Measurements from ENCODE around the gene WWC2. TPM values are rescaled to one million over a fixed set of nuclear protein-coding genes. Genes with fewer than 3 reads are reported as not detected.
"Not testable (repeated sequence)": the region's sequence is repeated elsewhere in the genome, so short reads cannot be mapped to it uniquely, and the experiment has no call there.

The WWC2 gene
- total RNA-seq, 1 donor from 2014 or later: 0.32 TPM

- intact Hi-C loops (cut with micrococcal nuclease): no loop called here
Observed at GRCh38 chr4:183139972-183140570, 41.0 kb downstream of the WWC2 start.

- intact Hi-C loops (cut with micrococcal nuclease): no loop called here
Observed at GRCh38 chr4:183140911-183141320, 41.9 kb downstream of the WWC2 start.

DNA sequence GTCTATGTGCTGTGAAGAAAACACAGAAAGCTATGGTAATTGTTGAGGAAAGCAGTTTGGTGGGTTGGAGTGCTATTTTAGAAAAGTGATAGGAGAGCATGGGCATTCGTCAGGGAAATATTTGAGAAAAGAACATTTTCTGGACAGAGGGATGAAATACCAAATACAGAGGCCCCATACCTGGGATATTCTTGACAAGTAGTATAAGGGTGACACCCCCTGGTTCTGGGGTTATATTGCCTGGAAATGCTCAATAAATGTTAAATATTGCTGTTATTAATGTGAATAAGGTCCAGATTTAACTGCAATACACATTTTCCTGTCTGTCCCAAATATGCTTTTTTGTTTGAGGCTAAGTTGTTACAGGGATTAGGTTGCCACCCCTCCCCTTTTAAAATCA lies 42.9 kb downstream of the WWC2 start:
- intact Hi-C loops (cut with micrococcal nuclease): no loop called here

DNA sequence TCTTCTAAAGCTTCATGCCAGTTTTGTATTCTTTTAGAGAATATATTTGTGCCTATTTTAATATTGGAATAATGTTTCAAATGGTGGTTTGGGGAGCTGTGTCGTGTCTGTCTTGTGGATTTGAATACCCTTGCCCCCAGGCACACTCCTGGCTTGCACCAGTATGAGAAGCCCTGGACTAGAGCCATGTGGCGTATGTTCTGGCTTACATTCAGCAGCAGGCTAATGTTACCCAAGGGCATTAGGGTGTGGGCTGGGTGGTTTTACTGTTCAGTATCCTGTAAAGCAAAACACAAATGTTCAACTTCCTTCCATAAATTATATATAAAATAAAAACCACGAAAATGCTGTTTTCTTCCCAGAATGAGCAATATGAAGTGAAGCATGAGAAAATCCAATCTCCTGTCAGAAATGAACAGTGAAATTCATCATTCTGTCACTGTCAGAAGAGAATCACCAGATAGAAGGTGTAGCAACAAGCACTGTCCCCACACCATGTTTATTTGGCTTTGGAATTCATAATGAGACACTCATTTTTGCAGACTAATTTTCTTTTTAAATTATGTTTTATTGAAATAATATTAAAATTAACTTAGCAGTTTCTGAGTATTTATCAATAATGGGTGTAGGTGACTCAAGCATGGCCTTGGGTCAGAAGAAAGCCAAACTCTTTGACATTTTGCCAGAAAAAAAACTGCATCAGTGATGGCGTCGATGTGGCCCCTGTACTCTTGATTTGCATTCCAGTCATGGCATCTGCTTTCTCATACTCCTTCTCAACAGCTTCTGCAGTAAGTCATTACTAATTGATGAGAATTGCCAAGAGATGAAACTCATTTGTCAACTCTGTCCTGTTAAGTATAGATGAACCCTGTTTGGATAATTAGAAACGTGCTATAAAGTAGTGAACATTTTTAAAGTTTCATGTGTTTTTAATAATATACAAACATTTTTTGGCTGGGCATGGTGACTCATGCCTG lies 43.8 kb downstream of the WWC2 start:
- intact Hi-C loops (cut with micrococcal nuclease): no loop called here

- intact Hi-C loops (cut with micrococcal nuclease): no loop called here
Observed at GRCh38 chr4:183144787-183145186, 45.7 kb downstream of the WWC2 start.

GRCh38 chr4:183145773-183146172 lies 46.7 kb downstream of the WWC2 start:
- intact Hi-C loops (cut with micrococcal nuclease): no loop called here

DNA sequence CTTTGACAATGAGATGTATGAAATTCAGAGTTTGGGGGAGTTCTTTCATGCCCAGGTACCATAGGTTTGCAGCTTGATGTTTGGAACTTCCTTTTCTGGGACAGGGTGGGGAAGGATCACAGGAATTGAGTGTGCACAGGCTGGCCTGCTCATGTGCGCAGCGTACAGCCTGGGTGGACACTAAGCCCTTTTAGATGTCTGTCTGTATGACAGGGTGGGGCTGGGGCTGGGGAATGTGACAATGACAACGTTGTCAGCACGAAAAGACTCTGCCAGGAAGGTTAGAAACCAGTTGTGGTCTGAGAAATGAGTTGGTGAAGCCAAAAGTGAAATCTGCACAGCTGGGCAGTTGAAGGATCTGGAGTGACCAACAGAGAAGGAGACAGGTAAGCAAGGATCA lies 47.4 kb downstream of the WWC2 start:
- intact Hi-C loops (cut with micrococcal nuclease): no loop called here

DNA sequence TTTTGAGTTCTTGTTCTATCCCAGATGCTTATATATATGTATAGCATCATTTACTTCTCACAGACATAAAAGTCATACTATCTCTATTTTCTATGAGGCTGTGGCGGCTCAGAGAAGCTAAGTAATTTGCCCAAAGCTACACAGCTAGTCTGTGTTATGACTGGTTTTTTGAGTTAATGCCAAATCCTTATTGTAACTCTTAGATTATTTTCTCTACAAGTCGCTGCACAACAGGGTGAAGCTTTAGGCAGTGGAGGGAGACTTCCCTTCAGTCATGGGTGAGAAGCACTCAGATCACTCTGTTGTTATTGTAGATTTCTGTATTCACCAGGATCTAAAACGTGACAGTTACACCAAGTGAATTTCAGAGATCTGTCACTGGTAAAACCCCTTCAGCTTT lies 48.1 kb downstream of the WWC2 start:
- intact Hi-C loops (cut with micrococcal nuclease): no loop called here

GRCh38 chr4:183147983-183148382 lies 48.9 kb downstream of the WWC2 start:
- intact Hi-C loops (cut with micrococcal nuclease): no loop called here

DNA sequence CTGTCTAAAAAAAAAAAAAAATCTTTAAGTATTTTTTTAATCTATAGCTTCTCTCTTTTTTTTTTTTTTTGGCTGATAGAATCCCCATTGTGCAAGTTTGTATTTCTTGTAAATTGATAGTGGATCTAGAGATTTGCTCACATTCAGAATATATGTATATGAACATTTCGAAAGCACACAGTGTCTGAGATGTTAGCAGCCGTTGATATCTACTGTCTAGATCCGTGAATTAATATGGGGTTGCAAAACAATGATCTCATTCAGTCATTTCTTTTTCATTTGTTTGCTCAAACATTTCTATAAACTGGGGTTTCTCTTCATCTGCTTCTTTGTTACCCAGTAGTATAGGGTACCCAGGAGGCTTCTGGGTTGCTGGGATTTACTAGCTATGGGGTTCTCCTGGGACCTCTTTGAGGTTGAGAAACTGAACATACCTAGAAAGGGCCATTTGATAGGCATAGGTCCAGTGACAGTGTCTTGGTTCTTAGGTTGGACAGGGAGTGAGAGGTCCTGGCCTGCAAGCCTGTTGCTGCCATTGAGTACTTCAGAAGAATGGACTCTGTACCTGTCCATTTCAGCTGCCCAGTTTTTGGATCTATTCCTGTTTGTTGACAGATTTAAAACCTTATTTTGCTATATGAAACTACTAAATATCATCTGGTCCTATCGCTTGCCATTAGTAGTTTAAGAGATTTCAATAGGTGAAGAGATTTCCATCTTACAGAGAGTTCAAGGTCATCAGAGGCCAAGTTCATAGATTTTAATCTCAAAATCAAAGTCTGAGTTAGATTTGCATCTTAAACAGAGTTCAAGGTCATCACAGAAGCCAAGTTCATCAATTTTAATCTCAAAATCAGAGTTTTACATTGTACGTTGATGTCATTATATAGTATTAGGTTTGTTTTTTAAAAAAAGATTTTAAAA lies 50.8 kb downstream of the WWC2 start:
- intact Hi-C loops (cut with micrococcal nuclease): no loop called here

DNA sequence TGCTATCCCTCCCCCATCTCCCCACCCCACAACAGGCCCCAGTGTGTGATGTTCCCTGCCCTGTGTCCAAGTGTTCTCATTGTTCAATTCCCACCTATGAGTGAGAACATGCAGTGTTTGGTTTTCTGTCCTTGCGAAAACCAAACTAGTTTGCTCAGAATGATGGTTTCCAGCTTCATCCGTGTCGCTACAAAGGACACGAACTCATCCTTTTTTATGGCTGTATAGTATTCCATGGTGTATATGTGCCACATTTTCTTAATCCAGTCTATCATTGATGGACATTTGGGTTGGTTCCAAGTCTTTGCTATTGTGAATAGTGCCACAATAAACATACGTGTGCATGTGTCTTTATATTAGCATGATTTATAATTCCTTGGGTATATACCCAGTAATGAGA lies 51.6 kb downstream of the WWC2 start:
- intact Hi-C loops (cut with micrococcal nuclease): not testable (repeated sequence)

GRCh38 chr4:183152232-183152631 lies 53.2 kb downstream of the WWC2 start:
- intact Hi-C loops (cut with micrococcal nuclease): not testable (repeated sequence)

GRCh38 chr4:183153190-183153916 lies 54.3 kb downstream of the WWC2 start:
- intact Hi-C loops (cut with micrococcal nuclease): no loop called here

GRCh38 chr4:183154701-183155391 lies 55.8 kb downstream of the WWC2 start:
- intact Hi-C loops (cut with micrococcal nuclease): no loop called here

DNA sequence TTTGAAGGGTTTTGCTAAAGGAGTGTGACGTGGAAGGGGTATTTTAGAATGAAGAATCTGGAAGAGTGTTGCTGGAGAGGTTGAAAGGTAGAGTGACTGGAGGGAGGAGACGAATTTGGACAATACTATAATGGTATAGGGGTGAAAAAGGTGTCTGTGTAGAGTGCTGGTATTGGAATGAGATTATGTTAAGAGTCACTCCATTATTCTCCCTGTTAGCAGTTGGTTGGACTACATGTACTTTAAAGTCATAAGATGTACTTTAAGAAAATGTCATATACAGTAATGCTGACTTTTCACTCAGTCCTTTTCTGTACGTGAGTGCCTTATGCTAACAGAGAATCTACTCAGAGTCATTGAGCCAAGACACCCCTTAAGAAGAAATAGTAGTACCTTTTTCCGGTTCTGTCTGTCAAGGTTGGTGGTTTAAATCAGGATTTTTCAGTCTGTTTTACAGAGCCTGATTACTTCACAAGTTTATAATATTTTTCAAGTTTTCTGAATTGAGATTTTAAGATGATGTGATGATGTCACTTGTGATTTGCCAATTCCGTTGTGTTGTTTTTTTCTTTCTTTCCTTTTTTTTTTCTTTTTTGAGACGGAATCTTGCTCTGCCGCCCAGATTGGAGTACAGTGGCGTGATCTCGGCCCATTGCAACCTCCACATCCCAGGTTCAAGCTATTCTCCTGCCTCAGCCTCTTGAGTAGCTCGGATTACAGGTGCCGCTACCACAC lies 56.6 kb downstream of the WWC2 start:
- intact Hi-C loops (cut with micrococcal nuclease): no loop called here

- intact Hi-C loops (cut with micrococcal nuclease): no loop called here
Observed at GRCh38 chr4:183157215-183157614, 58.2 kb downstream of the WWC2 start.

DNA sequence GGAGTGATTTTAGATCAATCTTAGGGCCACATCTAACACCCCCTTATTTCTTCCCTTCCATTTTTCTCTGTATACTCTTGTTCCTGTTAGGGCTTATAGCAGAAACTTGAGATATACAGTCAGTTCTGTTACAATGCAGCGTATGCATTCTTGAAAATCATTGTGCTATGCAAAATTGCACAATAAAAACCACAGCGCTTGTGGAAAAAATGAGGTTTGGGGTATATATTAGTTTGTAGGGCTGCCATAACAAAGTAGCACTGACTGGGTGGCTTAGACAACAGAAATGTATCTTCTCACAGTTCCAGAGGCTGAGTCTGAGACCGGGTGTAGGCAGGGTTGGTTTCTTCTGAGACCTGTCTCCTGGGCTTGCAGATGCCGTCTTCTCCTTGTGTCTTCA lies 59.0 kb downstream of the WWC2 start:
- intact Hi-C loops (cut with micrococcal nuclease): no loop called here

GRCh38 chr4:183161630-183162029 lies 62.6 kb downstream of the WWC2 start:
- intact Hi-C loops (cut with micrococcal nuclease): no loop called here

DNA sequence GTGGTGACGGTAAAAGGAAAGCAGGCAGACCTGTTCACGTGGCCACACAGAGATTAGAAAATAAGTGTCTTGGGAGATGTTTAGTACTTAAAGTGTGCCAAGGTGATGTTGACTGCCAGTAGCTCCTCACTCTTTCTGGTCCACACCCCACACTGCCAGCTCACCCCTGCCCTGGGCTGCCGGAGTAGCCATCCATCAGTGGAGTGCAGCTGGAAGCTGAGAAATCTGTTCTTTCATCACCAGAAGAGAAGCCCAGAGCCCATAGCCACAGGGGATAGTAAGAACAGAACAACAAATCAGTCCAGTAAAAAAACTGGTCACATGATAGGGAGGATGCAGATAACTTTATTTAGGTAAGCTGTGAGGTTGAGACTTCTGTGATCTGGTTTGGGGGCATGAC lies 64.1 kb downstream of the WWC2 start:
- intact Hi-C loops (cut with micrococcal nuclease): no loop called here

GRCh38 chr4:183164963-183165362 lies 65.9 kb downstream of the WWC2 start:
- intact Hi-C loops (cut with micrococcal nuclease): no loop called here
